ENCODE data around the gene PRODH.
"Not testable (repeated sequence)": the region's sequence is repeated elsewhere in the genome, so short reads cannot be mapped to it uniquely, and the experiment has no call there.

The PRODH gene

DNA sequence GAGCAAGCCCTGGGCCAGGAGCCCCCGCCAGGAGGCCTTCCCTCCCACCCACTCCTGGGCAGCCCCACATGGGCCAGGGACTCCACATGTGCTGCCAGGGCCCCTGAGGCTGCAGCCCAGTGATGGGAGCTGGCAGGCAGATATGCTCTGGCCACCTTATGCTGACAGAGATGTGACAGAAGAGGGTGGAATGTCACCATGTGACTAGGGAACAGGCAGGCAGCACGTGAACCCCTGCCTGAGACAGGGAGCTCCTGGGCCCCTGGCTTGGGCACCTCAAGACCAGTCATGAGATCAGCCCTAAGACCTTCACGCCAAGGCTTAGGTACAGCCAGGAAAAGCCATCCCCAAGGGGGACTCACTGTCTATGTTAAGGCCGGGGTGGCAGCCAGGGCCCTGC is 9.1 kb downstream of the PRODH start:
- H3K79me2 ChIP-seq (ENCODE audit: insufficient read depth, low read depth), result no peaks in the 10 kb centered on the region
- H3K4me3 ChIP-seq (IDR thresholded peaks at IDR 0.05; ENCODE audit: insufficient read depth, low read depth, low read length), result no peak overlapping the region
- H3K4me1 ChIP-seq (ENCODE audit: low read depth, poor library complexity, severe bottlenecking), result no peaks in the 10 kb centered on the region
- no peak overlapping the region for H3K4me2 ChIP-seq
- H4K20me1 ChIP-seq (ENCODE audit: insufficient read depth), result no peaks in the 10 kb centered on the region
- TF ChIP-seq, protein P1, sequence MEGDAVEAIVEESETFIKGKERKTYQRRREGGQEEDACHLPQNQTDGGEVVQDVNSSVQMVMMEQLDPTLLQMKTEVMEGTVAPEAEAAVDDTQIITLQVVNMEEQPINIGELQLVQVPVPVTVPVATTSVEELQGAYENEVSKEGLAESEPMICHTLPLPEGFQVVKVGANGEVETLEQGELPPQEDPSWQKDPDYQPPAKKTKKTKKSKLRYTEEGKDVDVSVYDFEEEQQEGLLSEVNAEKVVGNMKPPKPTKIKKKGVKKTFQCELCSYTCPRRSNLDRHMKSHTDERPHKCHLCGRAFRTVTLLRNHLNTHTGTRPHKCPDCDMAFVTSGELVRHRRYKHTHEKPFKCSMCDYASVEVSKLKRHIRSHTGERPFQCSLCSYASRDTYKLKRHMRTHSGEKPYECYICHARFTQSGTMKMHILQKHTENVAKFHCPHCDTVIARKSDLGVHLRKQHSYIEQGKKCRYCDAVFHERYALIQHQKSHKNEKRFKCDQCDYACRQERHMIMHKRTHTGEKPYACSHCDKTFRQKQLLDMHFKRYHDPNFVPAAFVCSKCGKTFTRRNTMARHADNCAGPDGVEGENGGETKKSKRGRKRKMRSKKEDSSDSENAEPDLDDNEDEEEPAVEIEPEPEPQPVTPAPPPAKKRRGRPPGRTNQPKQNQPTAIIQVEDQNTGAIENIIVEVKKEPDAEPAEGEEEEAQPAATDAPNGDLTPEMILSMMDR (conservative IDR thresholded peaks at IDR 0.05; ENCODE audit: low read depth, low read length), result no peak
- no peaks in the 10 kb centered on the region for H3K36me3 ChIP-seq (ENCODE audit: insufficient read depth)
- no peak overlapping the region for H3K27ac ChIP-seq
- no peak overlapping the region for H3K9ac ChIP-seq
- H2AFZ ChIP-seq (ENCODE audit: low read depth), result no peak overlapping the region
- H3K27me3 ChIP-seq (ENCODE audit: insufficient read depth, low read depth), result no peaks in the 10 kb centered on the region

DNA sequence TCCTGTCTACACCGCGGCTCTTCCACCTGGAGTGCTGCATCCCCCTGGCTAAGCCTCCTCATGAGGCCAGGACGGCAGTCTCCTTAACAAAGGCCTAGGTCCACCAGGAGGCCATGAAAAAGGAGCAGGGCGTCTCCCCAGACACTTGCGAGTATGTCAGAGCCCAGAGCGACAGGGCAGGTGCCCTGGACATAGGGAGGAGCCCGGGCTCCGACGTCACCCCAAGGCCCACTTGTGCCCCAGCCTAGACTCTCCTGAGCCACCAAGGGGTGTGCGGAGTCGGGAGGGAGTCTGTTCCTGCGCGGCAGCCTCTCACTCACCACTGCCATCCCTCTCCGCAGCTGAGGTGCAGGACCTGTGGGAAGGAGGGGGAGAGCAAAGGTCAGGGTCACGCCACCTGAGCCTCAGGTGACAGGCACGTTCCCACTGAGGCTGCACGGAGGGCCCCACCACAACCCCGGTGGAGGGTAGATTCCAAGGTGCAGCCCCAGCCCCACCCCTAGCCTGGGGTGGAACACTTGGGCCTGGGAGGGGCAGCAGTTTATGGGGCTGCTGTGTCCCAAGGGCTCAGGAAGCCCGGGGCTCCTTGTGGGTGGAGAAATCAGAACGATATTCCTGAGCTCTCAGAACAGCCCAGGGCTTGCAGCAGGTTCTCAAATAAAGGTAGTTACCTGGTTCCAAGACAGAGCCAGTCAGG is 10.6 kb downstream of the PRODH start:
- Histone ChIP-seq H2AFZ (ENCODE audit: low read depth) (no peak overlapping the region), H3K36me3 (ENCODE audit: insufficient read depth) (no peaks in the 10 kb centered on the region), H3K79me2 (ENCODE audit: insufficient read depth, low read depth) (no peaks in the 10 kb centered on the region), H3K9ac (no peak overlapping the region), H3K27ac (no peak overlapping the region), H3K4me1 (ENCODE audit: low read depth, poor library complexity, severe bottlenecking) (no peaks in the 10 kb centered on the region), H3K4me3 (IDR thresholded peaks at IDR 0.05; ENCODE audit: insufficient read depth, low read depth, low read length) (no peak overlapping the region), H4K20me1 (ENCODE audit: insufficient read depth) (no peaks in the 10 kb centered on the region), H3K4me2 (no peak overlapping the region), H3K27me3 (ENCODE audit: insufficient read depth, low read depth) (no peaks in the 10 kb centered on the region)
- TF ChIP-seq, protein P1 (conservative IDR thresholded peaks at IDR 0.05; ENCODE audit: low read depth, low read length), result no peak

DNA sequence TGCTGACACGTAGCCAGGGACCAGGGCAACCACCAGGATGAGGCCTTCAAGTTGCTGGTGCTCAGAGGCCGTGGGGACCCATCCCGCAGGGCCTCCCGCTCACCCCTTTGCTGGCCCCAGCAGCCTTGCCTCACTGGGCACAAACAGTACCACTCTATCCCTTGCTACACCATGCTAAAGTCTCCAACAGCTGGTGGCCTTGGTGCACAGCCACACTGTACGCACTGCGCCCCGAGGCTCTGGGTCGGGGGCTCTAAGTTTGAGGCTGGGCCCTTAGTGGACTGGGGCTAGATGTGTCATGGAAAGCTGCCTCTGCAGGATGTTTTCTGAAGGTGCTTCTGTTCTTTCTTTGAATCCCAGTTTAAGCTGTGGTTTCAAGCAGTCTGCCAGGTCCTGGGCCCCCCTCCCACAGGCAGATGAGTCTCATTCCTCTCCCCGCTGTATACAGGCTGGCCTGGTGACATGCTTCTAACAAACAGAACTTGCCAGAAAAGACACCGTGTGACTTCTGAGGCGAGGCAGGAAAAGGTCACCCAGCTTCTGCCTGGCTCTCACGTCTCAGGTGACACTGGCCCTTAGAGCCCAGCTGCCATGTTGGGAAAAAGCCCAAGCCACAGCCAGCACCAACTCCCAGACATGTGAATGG is 15.7 kb downstream of the PRODH start:
- H3K27ac ChIP-seq; H3K9ac ChIP-seq; H3K27me3 ChIP-seq (ENCODE audit: insufficient read depth, low read depth); H3K4me3 ChIP-seq (IDR thresholded peaks at IDR 0.05; ENCODE audit: insufficient read depth, low read depth, low read length); H2AFZ ChIP-seq (ENCODE audit: low read depth); H3K4me1 ChIP-seq (ENCODE audit: low read depth, poor library complexity, severe bottlenecking); H3K79me2 ChIP-seq (ENCODE audit: insufficient read depth, low read depth); H3K36me3 ChIP-seq (ENCODE audit: insufficient read depth); H3K4me2 ChIP-seq; H4K20me1 ChIP-seq (ENCODE audit: insufficient read depth): not testable (repeated sequence)

DNA sequence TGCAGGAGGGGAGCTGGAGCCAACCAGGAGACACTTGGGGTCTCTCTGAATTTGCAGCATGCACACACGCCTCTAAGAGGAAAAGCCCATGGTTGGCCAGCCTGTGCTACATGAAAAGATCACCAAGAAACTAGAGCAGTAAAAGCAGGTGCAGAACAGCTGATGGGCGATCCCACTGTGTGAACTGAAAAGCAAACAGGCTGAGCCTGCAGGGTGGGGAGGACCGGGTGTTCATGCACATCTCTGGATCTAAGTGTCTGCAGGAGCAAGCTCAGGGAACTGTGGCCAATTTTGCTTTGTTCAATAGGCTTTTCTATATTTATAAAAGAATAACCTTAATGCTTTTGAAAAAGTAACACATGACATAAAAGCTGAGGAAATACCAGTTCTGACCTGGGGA is 18.3 kb downstream of the PRODH start:
- H3K27me3 ChIP-seq (ENCODE audit: insufficient read depth, low read depth); H4K20me1 ChIP-seq (ENCODE audit: insufficient read depth); H3K79me2 ChIP-seq (ENCODE audit: insufficient read depth, low read depth); H3K9ac ChIP-seq; H3K36me3 ChIP-seq (ENCODE audit: insufficient read depth); H3K4me1 ChIP-seq (ENCODE audit: low read depth, poor library complexity, severe bottlenecking); H2AFZ ChIP-seq (ENCODE audit: low read depth); H3K4me3 ChIP-seq (IDR thresholded peaks at IDR 0.05; ENCODE audit: insufficient read depth, low read depth, low read length); H3K4me2 ChIP-seq; H3K27ac ChIP-seq: not testable (repeated sequence)

DNA sequence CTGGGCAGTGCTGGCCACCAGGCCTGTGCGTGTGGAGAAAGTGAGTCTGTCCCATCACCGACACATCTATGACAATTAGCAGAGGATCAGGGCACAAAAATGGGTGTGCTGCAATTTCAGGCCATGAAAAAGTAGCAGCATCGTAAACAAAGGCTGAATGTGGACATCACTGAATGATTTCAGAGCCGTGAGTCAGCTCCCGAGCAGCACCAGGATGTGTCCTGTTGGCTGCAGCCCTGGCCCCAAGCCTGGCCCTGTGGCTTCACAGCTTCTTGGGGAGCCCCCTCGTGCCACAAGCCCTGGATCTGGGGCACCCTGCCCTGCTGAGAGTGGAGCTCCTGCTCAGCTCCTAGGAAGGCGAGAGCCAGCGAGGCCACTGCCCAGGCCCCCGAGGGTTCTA is 20.5 kb downstream of the PRODH start:
- H3K27ac ChIP-seq; H3K4me3 ChIP-seq (IDR thresholded peaks at IDR 0.05; ENCODE audit: insufficient read depth, low read depth, low read length); H2AFZ ChIP-seq (ENCODE audit: low read depth); H3K36me3 ChIP-seq (ENCODE audit: insufficient read depth); H4K20me1 ChIP-seq (ENCODE audit: insufficient read depth); H3K4me1 ChIP-seq (ENCODE audit: low read depth, poor library complexity, severe bottlenecking); H3K9ac ChIP-seq; H3K27me3 ChIP-seq (ENCODE audit: insufficient read depth, low read depth); H3K79me2 ChIP-seq (ENCODE audit: insufficient read depth, low read depth); H3K4me2 ChIP-seq: not testable (repeated sequence)

DNA sequence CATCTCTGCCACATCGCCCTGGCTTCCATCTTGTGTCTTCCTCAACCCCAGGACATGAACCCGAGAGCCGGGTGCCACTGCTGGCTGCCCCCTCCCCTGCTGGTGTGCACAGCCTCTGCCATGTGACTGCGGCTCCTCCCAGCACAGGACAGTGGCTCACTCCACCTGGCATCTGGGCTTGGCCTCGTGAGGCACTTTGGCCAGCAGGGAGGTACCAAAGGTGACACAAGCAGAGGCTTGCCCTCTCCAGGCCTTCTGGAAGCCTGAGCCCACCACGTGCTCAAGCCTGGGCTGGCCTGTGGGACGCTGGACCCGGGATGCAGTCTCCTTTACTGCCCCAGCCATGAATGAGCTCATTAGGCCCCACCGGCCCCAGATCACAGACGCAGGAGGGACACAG is 21.5 kb downstream of the PRODH start:
- not testable (repeated sequence) for H3K79me2 ChIP-seq (ENCODE audit: insufficient read depth, low read depth); H3K27me3 ChIP-seq (ENCODE audit: insufficient read depth, low read depth); H4K20me1 ChIP-seq (ENCODE audit: insufficient read depth); H3K4me1 ChIP-seq (ENCODE audit: low read depth, poor library complexity, severe bottlenecking); H3K4me3 ChIP-seq (IDR thresholded peaks at IDR 0.05; ENCODE audit: insufficient read depth, low read depth, low read length); H3K36me3 ChIP-seq (ENCODE audit: insufficient read depth); H3K27ac ChIP-seq; H3K9ac ChIP-seq; H2AFZ ChIP-seq (ENCODE audit: low read depth); H3K4me2 ChIP-seq

DNA sequence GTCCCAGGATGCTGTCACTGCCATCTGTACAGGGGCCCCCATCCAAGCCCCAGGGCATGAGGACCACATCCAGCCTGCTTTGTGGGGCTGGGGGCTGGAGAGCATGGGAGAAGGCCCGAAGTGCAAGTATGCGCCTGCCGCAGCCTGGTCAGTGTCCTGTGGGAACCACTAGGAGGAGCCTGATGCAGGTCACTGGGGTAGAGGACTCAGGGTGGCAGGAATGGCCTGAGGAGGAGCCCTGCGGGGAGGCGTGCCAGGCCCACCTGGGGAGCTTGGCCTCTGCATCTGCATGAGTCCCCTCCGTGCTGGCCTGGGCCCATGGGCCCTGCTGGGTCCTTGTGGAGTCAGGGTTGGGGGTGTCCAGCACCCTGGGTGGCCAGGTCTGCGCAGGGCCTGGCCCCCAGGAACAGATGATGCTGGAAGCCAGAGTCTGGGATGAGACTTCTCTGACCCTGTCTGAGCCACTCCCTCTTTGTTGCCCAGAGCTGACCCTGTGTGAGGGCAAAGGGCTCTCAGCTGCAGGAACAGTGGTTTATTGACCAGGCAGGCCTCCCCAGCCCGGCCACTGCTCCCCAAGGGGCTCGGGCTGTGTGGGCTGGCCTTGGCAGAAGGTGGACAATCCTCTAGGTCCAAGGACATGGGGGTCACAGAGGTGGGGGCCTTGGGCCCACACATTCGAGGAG is 23.7 kb downstream of the PRODH start:
- not testable (repeated sequence) for H3K36me3 ChIP-seq (ENCODE audit: insufficient read depth); H3K79me2 ChIP-seq (ENCODE audit: insufficient read depth, low read depth); H3K27ac ChIP-seq; H3K4me1 ChIP-seq (ENCODE audit: low read depth, poor library complexity, severe bottlenecking); H3K4me2 ChIP-seq; H3K9ac ChIP-seq; H3K27me3 ChIP-seq (ENCODE audit: insufficient read depth, low read depth); H2AFZ ChIP-seq (ENCODE audit: low read depth); H4K20me1 ChIP-seq (ENCODE audit: insufficient read depth); H3K4me3 ChIP-seq (IDR thresholded peaks at IDR 0.05; ENCODE audit: insufficient read depth, low read depth, low read length)

DNA sequence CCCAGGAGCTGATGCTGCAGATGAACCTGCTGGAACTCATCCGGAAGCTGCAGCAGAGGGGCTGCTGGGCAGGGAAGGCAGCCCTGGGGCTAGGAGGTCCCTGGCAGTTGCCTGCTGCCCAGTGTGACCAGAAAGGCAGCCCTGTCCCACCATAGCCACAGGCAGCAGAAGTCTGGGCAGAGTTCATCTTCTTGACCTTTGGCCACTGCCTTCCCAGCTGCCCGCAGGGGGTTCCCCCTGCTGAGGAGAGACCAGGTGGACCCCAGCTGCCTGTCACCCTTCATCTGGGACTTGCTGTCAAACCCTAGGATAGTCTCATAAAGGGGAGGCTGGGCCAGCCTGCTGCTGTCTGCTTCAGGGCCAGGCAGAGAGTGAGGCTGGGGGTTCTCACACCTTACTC is 24.6 kb downstream of the PRODH start:
- not testable (repeated sequence) for H3K36me3 ChIP-seq (ENCODE audit: insufficient read depth); H3K27ac ChIP-seq; H3K9ac ChIP-seq; H4K20me1 ChIP-seq (ENCODE audit: insufficient read depth); H2AFZ ChIP-seq (ENCODE audit: low read depth); H3K79me2 ChIP-seq (ENCODE audit: insufficient read depth, low read depth); H3K4me3 ChIP-seq (IDR thresholded peaks at IDR 0.05; ENCODE audit: insufficient read depth, low read depth, low read length); H3K4me1 ChIP-seq (ENCODE audit: low read depth, poor library complexity, severe bottlenecking); H3K4me2 ChIP-seq; H3K27me3 ChIP-seq (ENCODE audit: insufficient read depth, low read depth)
